OCI-LY7 (cell line): ENCODE data around the gene MCRIP1. TPM values are rescaled to one million over a fixed set of nuclear protein-coding genes. Genes with fewer than 3 reads are reported as not detected.
A peak's percentile ranks its signal among the peaks of the same experiment; 100 is the strongest.

Source experiments
- BruUV-seq: library from RNA; stranded (reverse); fragments of 400-500 nt; replicated peaks from 2 replicates; lab custom pipeline; 2021; lab: Mats Ljungman, UMichigan
- CTCF ChIA-PET: fragments of 300-600 bp; sonication (Branson Sonifier 250); formaldehyde crosslinking; loops from one replicate; lab custom pipeline; 2022; ENCODE audit warnings: antibody characterized with exemption; ENCODE audit not compliant: unreplicated experiment; lab: Charles Lee
- POLR2A ChIA-PET: fragments of 300-600 bp; sonication (Branson Sonifier 250); formaldehyde crosslinking; loops from one replicate; lab custom pipeline; 2022; ENCODE audit warnings: antibody characterized with exemption; lab: Charles Lee
- DNase-seq: peaks from one replicate; pipeline ENCODE4 v3.0.0-alpha.2; 2015; ENCODE audit warnings: low spot score
- H2AFZ ChIP-seq: fragments of 200-600 bp; sonication (generic), shearing (Covaris generic); 2 replicates; pipeline ENCODE4 v1.6.1; 2014; ENCODE audit warnings: mild to moderate bottlenecking, antibody characterized with exemption, low read length, moderate library complexity
- H3K27ac ChIP-seq: fragments of 200-600 bp; sonication (generic); 2 replicates; pipeline ENCODE4 v1.5.1; 2014; ENCODE audit warnings: mixed run types, low read depth, mild to moderate bottlenecking, moderate library complexity, low read length, inconsistent platforms; ENCODE audit not compliant: poor library complexity, severe bottlenecking
- H3K36me3 ChIP-seq: fragments of 200-600 bp; sonication (generic); 2 replicates; pipeline ENCODE4 v1.6.1; 2014; ENCODE audit warnings: mild to moderate bottlenecking, antibody characterized with exemption, low read length, moderate library complexity, mixed read lengths; ENCODE audit not compliant: insufficient read depth
- H3K4me1 ChIP-seq: fragments of 200-600 bp; sonication (generic); 2 replicates; pipeline ENCODE4 v1.5.1; 2014; ENCODE audit warnings: mild to moderate bottlenecking, low read length; ENCODE audit not compliant: insufficient read depth, poor library complexity, severe bottlenecking
- H3K4me2 ChIP-seq: fragments of 200-600 bp; sonication (generic); 2 replicates; pipeline ENCODE4 v1.6.1; 2014; ENCODE audit warnings: mild to moderate bottlenecking, low read length
- H3K4me3 ChIP-seq: fragments of 200-600 bp; sonication (generic); 2 replicates; pipeline ENCODE4 v1.5.1; 2014; ENCODE audit warnings: mild to moderate bottlenecking, low read depth, low read length; ENCODE audit not compliant: poor library complexity, severe bottlenecking
- H3K79me2 ChIP-seq: fragments of 200-600 bp; sonication (generic); 2 replicates; pipeline ENCODE4 v1.6.1; 2016; ENCODE audit warnings: low read depth, mild to moderate bottlenecking, low read length, moderate library complexity, mixed read lengths; ENCODE audit not compliant: insufficient read depth
- H3K9me2 ChIP-seq: fragments of 200-600 bp; sonication (generic); 2 replicates; pipeline ENCODE4 v1.6.1; 2016; ENCODE audit warnings: mild to moderate bottlenecking, low read length, mixed read lengths; ENCODE audit not compliant: insufficient read depth
- H3K9me3 ChIP-seq: fragments of 200-600 bp; sonication (generic); 2 replicates; pipeline ENCODE4 v1.6.1; 2014; ENCODE audit warnings: mild to moderate bottlenecking, mixed run types, low read length, mixed read lengths
- H4K20me1 ChIP-seq: fragments of 200-600 bp; sonication (generic); 2 replicates; pipeline ENCODE4 v1.6.1; 2014; ENCODE audit warnings: mild to moderate bottlenecking, antibody characterized with exemption, low read length, moderate library complexity, mixed read lengths; ENCODE audit not compliant: insufficient read depth
- EZH2phosphoT487 ChIP-seq: fragments of 200-600 bp; sonication (generic); IDR thresholded peaks from 2 replicates; pipeline ENCODE4 v1.6.1; 2018; ENCODE audit warnings: low read depth, borderline replicate concordance, mild to moderate bottlenecking, mixed run types, antibody characterized with exemption, low read length, moderate library complexity, mixed read lengths
- intact Hi-C: fragments of 100-400 bp; cut with micrococcal nuclease; formaldehyde crosslinking; loops from one replicate; pipeline ENCODE4 v1.10.0; 2022; ENCODE audit not compliant: unreplicated experiment
- total RNA-seq, 2 experiments: library from RNA; depleted of rRNA in 1 of 2; stranded (reverse); fragments of >200 nt in 1 of 2; shearing (Covaris generic) in 1 of 2; gene quantifications; 2 replicates each; pipeline ENCODE4 v1.2.3, GENCODE V29; 2014 to 2022
- TF ChIP-seq, protein P1 (sequence below): fragments of 200-600 bp; sonication (generic); conservative IDR thresholded peaks from 2 replicates; pipeline ENCODE4 v1.5.1; 2014; ENCODE audit warnings: mild to moderate bottlenecking, antibody characterized with exemption, low read length, moderate library complexity, mixed read lengths

Gene MCRIP1
- total RNA-seq, 2 experiments from 2014 or later: 170 to 288 TPM

DNA sequence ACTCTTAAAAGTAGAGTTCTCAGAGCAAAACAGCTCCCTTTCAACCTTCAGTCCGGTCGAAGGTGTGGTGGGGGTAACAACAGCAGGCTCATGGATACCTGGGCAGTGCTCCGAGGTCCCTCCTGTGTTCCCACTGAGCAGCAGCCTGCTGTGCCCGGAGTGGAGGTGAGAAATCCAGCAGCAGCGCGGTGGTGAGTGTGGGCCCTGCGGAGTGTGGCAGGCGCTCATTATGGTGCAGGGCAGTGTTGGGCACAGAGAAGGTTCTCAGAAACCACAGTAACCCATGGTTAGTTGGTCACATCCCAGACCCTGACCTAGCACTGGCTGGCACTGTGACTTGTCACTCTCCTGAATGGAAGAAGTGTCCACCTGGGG is 32.3 kb upstream of the MCRIP1 start:
- peaks cover 5% of the 10 kb centered on the region; the same call in 1 of the 2 replicates for H4K20me1 ChIP-seq
- peaks cover 79% of the 10 kb centered on the region for H3K36me3 ChIP-seq
- ChIA-PET POLR2A (no interaction called here), CTCF (no interaction called here)
- H3K79me2 ChIP-seq: peaks cover 43% of the 10 kb centered on the region
- H3K9me2 ChIP-seq: no peaks in the 10 kb centered on the region
- H3K4me2 ChIP-seq: no peak overlapping the region
- peaks cover 66% of the 10 kb centered on the region for H3K4me1 ChIP-seq
- TF ChIP-seq EZH2phosphoT487: no peak
- TF ChIP-seq, protein P1, sequence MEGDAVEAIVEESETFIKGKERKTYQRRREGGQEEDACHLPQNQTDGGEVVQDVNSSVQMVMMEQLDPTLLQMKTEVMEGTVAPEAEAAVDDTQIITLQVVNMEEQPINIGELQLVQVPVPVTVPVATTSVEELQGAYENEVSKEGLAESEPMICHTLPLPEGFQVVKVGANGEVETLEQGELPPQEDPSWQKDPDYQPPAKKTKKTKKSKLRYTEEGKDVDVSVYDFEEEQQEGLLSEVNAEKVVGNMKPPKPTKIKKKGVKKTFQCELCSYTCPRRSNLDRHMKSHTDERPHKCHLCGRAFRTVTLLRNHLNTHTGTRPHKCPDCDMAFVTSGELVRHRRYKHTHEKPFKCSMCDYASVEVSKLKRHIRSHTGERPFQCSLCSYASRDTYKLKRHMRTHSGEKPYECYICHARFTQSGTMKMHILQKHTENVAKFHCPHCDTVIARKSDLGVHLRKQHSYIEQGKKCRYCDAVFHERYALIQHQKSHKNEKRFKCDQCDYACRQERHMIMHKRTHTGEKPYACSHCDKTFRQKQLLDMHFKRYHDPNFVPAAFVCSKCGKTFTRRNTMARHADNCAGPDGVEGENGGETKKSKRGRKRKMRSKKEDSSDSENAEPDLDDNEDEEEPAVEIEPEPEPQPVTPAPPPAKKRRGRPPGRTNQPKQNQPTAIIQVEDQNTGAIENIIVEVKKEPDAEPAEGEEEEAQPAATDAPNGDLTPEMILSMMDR: no peak
- no peaks in the 10 kb centered on the region for H3K9me3 ChIP-seq
- no TSS peak for BruUV-seq
- intact Hi-C loops: no loop called here
- DNase-seq: no peak
- no peak overlapping the region for H2AFZ ChIP-seq
- H3K4me3 ChIP-seq: no peak overlapping the region
- H3K27ac ChIP-seq: no peak overlapping the region

DNA sequence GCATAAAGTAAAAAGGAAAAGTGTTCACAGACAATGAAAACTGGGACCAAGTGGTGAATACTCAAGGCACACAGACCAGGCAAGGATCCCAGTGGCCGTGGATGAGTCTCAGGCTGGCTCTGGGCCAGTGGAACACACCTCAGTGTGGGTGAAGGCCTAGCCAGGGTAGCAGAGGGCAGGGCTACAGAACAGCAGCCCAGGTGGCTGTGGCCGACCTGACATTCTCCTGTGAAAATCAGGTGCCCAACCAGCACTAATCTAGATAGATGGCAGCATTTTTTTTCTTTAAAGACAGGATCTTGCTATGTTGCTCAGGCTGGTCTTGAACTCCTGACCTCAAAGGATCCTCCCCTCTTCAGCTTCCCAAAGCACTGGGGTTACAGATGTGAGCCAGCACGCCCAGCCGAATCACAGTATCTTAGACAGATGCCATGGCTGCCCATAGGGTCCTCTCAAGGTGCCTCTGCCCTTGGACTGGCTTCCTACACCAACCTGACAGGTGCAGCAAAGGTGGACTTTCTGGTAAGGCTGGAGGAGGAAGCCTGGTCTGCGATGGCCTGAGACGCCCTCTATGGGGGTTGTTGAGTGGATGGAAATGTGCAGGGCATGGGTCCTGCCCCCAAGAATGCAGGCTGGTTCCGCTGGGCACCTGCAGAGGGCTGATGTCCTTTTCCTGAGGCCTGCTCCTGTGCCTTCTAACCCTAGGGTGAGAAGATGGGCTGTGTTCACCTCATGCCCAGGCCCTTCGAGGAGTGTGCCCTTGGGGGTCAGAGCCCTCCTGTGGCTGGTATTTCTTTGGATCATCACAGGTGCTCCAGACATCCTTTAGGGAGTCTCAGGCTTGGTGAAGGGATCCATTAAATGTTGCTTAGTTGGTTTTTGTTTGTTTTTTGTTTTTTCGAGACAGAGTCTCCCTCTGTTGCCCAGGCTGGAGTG is 31.0 kb upstream of the MCRIP1 start:
- BruUV-seq: no TSS peak
- intact Hi-C loops: no loop called here
- POLR2A ChIA-PET: interaction anchor here (0.8 kb wide), 1 partner anchor 153 kb away, joined by 5 read pairs; no protein-coding TSS in a partner anchor

More for the DNA sequence above, 31.0 kb upstream of the MCRIP1 start:
- no peaks in the 10 kb centered on the region for H3K9me2 ChIP-seq
- H3K4me1 ChIP-seq: peaks cover 62% of the 10 kb centered on the region
- CTCF ChIA-PET: no interaction called here
- H3K4me3 ChIP-seq: no peak overlapping the region
- H3K27ac ChIP-seq: no peak overlapping the region
- no peak for TF ChIP-seq EZH2phosphoT487
- TF ChIP-seq, protein P1: peak; percentile 61
- DNase-seq: peak; percentile 47
- peaks cover 72% of the 10 kb centered on the region for H3K36me3 ChIP-seq
- peak overlapping the region; percentile 85 for H3K4me2 ChIP-seq
- no peaks in the 10 kb centered on the region for H3K9me3 ChIP-seq
- H4K20me1 ChIP-seq: peaks cover 14% of the 10 kb centered on the region; the same call in 1 of the 2 replicates
- H3K79me2 ChIP-seq: peaks cover 42% of the 10 kb centered on the region
- no peak overlapping the region for H2AFZ ChIP-seq
